Panc1 (cell line): ENCODE results near the gene FAM43A. TPM values are rescaled to one million over a fixed set of nuclear protein-coding genes. Genes with fewer than 3 reads are reported as not detected.

Experiments used
- ATAC-seq: fragments of 200-7000 bp; cut with Tn5 transposase; 2 replicates; pipeline ENCODE4 v1.9.1; 2020; ENCODE audit warnings: mild to moderate bottlenecking, moderate library complexity
- BruUV-seq: library from RNA; stranded (reverse); fragments of 400-500 nt; replicated peaks from 2 replicates; lab custom pipeline; 2021; lab: Mats Ljungman, UMichigan
- CTCF ChIA-PET: fragments of 300-600 bp; sonication (Branson Sonifier 250); formaldehyde crosslinking; loops from one replicate; lab custom pipeline; 2022; ENCODE audit warnings: antibody characterized with exemption; lab: Charles Lee
- POLR2A ChIA-PET: fragments of 300-600 bp; sonication (Branson Sonifier 250); formaldehyde crosslinking; loops from one replicate; lab custom pipeline; 2022; ENCODE audit warnings: antibody characterized with exemption; lab: Charles Lee
- DNase-seq: peaks from one replicate; pipeline ENCODE4 v3.0.0-alpha.2; 2010; ENCODE audit warnings: low read depth, low spot score
- H3K27ac ChIP-seq: 2 replicates; pipeline ENCODE4 v1.5.1; 2011; ENCODE audit warnings: mild to moderate bottlenecking, low read length, inconsistent platforms
- H3K27me3 ChIP-seq: fragments of 200-500 bp; sonication (Bioruptor generic); 2 replicates; pipeline ENCODE4 v1.6.0; 2014; ENCODE audit warnings: low read length, inconsistent platforms; ENCODE audit not compliant: control insufficient read depth, insufficient read depth
- H3K36me3 ChIP-seq: fragments of 200-500 bp; sonication (Bioruptor generic); 2 replicates; pipeline ENCODE4 v1.5.1; 2014; ENCODE audit warnings: inconsistent platforms, mild to moderate bottlenecking, low read length, moderate library complexity; ENCODE audit not compliant: control insufficient read depth, insufficient read depth
- H3K4me1 ChIP-seq: 2 replicates; pipeline ENCODE4 v1.5.1; 2011; ENCODE audit warnings: inconsistent platforms, mild to moderate bottlenecking, low read length, moderate library complexity; ENCODE audit not compliant: control insufficient read depth, insufficient read depth
- H3K4me3 ChIP-seq, 2 experiments: 2 replicates each; pipeline ENCODE4 v1.5.1; 2011 to 2012; ENCODE audit warnings: low read depth in 2 of 2, low read length in 2 of 2, mild to moderate bottlenecking in 2 of 2, inconsistent platforms in 1 of 2, moderate library complexity in 1 of 2
- H3K9me3 ChIP-seq: fragments of 200-500 bp; sonication (Bioruptor generic); 2 replicates; pipeline ENCODE4 v1.5.1; 2014; ENCODE audit warnings: low read depth, mild to moderate bottlenecking, inconsistent platforms, low read length, moderate library complexity; ENCODE audit not compliant: control insufficient read depth, insufficient read depth
- POLR2AphosphoS5 ChIP-seq: IDR thresholded peaks from 2 replicates; pipeline ENCODE4 v1.6.1; 2012; ENCODE audit warnings: mild to moderate bottlenecking, low read depth, low read length, moderate library complexity
- SIN3A ChIP-seq: IDR thresholded peaks from 2 replicates; pipeline ENCODE4 v1.6.1; 2012; ENCODE audit warnings: low read depth, mild to moderate bottlenecking, low read length, moderate library complexity, borderline replicate concordance; ENCODE audit not compliant: insufficient read depth
- TCF7L2 ChIP-seq: IDR thresholded peaks from 2 replicates; pipeline ENCODE4 v1.6.1; 2011; ENCODE audit warnings: mild to moderate bottlenecking, low read depth, low read length, inconsistent platforms
- in situ Hi-C: cut with HindIII; loops from 2 replicates; pipeline ENCODE4 v1.10.0; 2016; ENCODE audit warnings: low sequenced_read_pairs, low pct_unique_long_range_greater_than_20kb
- intact Hi-C: fragments of 100-400 bp; cut with micrococcal nuclease; formaldehyde crosslinking; loops from one replicate; pipeline ENCODE4 v1.10.0; 2022; ENCODE audit not compliant: unreplicated experiment
- total RNA-seq: library from RNA; stranded (reverse); gene quantifications from one replicate; pipeline ENCODE4 v1.2.1, GENCODE V29; 2021; ENCODE audit not compliant: unreplicated experiment
- TF ChIP-seq, protein P1 (sequence below): fragments of 450-650 bp; IDR thresholded peaks from 2 replicates; pipeline ENCODE4 v1.5.1; 2017; ENCODE audit warnings: mild to moderate bottlenecking
- TF ChIP-seq, protein P2 (sequence below), 2 experiments: IDR thresholded peaks; 2 replicates each; pipeline ENCODE4 v1.6.1; 2011 to 2012; ENCODE audit warnings: low read depth in 2 of 2, control low read depth in 1 of 2, low read length in 1 of 2, mild to moderate bottlenecking in 1 of 2, moderate library complexity in 1 of 2; ENCODE audit not compliant: insufficient read depth in 1 of 2

FAM43A gene
- total RNA-seq, 1 experiment from 2014 or later = 51.4 TPM

DNA sequence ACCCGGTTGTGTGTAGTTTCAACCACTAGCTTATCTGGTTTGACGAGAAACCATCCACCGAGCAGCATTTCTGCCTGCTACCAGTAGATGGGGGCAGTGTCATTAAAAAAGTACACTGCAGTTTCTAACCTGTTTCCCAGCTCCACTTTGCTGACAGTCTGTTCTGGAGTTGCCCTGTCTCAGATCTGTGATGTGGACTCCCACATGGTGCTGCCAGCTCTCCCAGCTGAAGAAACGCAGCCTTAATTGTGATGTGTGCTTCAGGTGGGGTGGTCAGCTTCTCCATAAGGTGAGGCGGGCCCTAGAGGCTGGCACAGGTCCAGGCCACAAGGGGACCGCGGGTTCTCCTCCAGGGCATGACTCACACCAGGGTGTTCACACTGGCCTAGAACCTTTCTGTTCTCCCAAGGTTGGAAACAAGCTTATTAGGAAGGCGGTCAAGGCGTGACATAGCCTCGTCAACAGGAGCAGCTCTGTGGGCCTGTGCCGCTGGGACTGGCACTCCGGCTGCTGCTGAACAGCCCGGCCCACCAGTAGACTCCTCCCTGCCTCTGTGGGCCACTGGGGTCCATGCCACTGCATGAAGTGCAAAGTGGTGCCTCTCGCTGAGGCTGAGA lies 2.9 kb upstream of the FAM43A start:
- Histone ChIP-seq H3K27me3 (no peaks in the 10 kb centered on the region), H3K4me1 (peaks cover 21% of the 10 kb centered on the region), H3K36me3 (no peaks in the 10 kb centered on the region), H3K4me3 (peak overlapping the region in 1 of 2 experiments; percentile 15; a peak in 1 of 4 replicates), H3K9me3 (no peaks in the 10 kb centered on the region), H3K27ac (peak overlapping the region; percentile 39)
- ATAC-seq (peak; percentile 74), DNase-seq (peak; percentile 91)
- POLR2A ChIA-PET = interaction anchor here (0.6 kb wide), 1 partner anchor 576 kb away, joined by 3 read pairs; no protein-coding TSS in a partner anchor
- in situ Hi-C loops (no loop called here), intact Hi-C loops (loop anchor here (1.0 to 10.0 kb wide), 5 partner anchors 192 to 842 kb away; no protein-coding TSS in a partner anchor)
- CTCF ChIA-PET = interaction anchor here (0.5 to 2.2 kb wide), 18 partner anchors 11 to 1272 kb away, joined by 3 to 22 read pairs (median 4); partner anchors contain the start of genes LSG1 and XXYLT1
- TF ChIP-seq TCF7L2 (no peak), POLR2AphosphoS5 (no peak), SIN3A (no peak)
- TF ChIP-seq, protein P1, sequence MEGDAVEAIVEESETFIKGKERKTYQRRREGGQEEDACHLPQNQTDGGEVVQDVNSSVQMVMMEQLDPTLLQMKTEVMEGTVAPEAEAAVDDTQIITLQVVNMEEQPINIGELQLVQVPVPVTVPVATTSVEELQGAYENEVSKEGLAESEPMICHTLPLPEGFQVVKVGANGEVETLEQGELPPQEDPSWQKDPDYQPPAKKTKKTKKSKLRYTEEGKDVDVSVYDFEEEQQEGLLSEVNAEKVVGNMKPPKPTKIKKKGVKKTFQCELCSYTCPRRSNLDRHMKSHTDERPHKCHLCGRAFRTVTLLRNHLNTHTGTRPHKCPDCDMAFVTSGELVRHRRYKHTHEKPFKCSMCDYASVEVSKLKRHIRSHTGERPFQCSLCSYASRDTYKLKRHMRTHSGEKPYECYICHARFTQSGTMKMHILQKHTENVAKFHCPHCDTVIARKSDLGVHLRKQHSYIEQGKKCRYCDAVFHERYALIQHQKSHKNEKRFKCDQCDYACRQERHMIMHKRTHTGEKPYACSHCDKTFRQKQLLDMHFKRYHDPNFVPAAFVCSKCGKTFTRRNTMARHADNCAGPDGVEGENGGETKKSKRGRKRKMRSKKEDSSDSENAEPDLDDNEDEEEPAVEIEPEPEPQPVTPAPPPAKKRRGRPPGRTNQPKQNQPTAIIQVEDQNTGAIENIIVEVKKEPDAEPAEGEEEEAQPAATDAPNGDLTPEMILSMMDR = peak; percentile 95
- TF ChIP-seq, protein P2, sequence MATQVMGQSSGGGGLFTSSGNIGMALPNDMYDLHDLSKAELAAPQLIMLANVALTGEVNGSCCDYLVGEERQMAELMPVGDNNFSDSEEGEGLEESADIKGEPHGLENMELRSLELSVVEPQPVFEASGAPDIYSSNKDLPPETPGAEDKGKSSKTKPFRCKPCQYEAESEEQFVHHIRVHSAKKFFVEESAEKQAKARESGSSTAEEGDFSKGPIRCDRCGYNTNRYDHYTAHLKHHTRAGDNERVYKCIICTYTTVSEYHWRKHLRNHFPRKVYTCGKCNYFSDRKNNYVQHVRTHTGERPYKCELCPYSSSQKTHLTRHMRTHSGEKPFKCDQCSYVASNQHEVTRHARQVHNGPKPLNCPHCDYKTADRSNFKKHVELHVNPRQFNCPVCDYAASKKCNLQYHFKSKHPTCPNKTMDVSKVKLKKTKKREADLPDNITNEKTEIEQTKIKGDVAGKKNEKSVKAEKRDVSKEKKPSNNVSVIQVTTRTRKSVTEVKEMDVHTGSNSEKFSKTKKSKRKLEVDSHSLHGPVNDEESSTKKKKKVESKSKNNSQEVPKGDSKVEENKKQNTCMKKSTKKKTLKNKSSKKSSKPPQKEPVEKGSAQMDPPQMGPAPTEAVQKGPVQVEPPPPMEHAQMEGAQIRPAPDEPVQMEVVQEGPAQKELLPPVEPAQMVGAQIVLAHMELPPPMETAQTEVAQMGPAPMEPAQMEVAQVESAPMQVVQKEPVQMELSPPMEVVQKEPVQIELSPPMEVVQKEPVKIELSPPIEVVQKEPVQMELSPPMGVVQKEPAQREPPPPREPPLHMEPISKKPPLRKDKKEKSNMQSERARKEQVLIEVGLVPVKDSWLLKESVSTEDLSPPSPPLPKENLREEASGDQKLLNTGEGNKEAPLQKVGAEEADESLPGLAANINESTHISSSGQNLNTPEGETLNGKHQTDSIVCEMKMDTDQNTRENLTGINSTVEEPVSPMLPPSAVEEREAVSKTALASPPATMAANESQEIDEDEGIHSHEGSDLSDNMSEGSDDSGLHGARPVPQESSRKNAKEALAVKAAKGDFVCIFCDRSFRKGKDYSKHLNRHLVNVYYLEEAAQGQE (IDR thresholded peaks at IDR 0.05; ENCODE audit: insufficient read depth in 1 of 2, low read depth in 2 of 2, low read length in 1 of 2) = no peak
- BruUV-seq = no TSS peak

GRCh38 chr3:194683380-194683779 lies 2.3 kb upstream of the FAM43A start:
- Histone ChIP-seq H3K4me1 (peaks cover 23% of the 10 kb centered on the region), H3K9me3 (no peaks in the 10 kb centered on the region), H3K27me3 (no peaks in the 10 kb centered on the region), H3K36me3 (no peaks in the 10 kb centered on the region), H3K27ac (peak overlapping the region; percentile 39), H3K4me3 (no peak overlapping the region)
- ChIA-PET CTCF (interaction anchor here (1.2 to 2.2 kb wide), 9 partner anchors 11 to 587 kb away, joined by 3 to 22 read pairs (median 6); partner anchors contain the start of genes LSG1 and XXYLT1), POLR2A (no interaction called here)
- intact Hi-C loops = loop anchor here (5.0 to 10.0 kb wide), 4 partner anchors 191 to 841 kb away; no protein-coding TSS in a partner anchor
- in situ Hi-C loops = no loop called here
- DNase-seq = no peak
- ATAC-seq = no peak
- BruUV-seq = no TSS peak
- no peak for TF ChIP-seq SIN3A
- TF ChIP-seq, protein P1 = no peak
- TF ChIP-seq, protein P2 (IDR thresholded peaks at IDR 0.05; ENCODE audit: insufficient read depth in 1 of 2, low read depth in 2 of 2, low read length in 1 of 2) = no peak
- no peak for TF ChIP-seq POLR2AphosphoS5
- no peak for TF ChIP-seq TCF7L2
